T-helper 2 cell treated with Interferon-gamma antibody and Interleukin-4, amounts not matched to agents 100 ng/mL and 5 ng/mL, for 36 hours (primary cell): ENCODE results near the gene GPA33. TPM values are rescaled to one million over a fixed set of nuclear protein-coding genes. Genes with fewer than 3 reads are reported as not detected.

ENCODE experiments used
- intact Hi-C: fragments of 100-400 bp; cut with micrococcal nuclease; formaldehyde crosslinking; loops from one replicate; pipeline ENCODE4 v1.15.1; 2023
- total RNA-seq: library from RNA; stranded (reverse); gene quantifications from 2 replicates; pipeline ENCODE4 v1.2.3, GENCODE V29; 2022

Gene GPA33, protein sequence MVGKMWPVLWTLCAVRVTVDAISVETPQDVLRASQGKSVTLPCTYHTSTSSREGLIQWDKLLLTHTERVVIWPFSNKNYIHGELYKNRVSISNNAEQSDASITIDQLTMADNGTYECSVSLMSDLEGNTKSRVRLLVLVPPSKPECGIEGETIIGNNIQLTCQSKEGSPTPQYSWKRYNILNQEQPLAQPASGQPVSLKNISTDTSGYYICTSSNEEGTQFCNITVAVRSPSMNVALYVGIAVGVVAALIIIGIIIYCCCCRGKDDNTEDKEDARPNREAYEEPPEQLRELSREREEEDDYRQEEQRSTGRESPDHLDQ
- total RNA-seq: 3.8 and 3.9 TPM in 2 replicates

GRCh38 chr1:167090314-167090942, at the start of gene GPA33:
Gene GPA33, minus strand, starts transcription at chr1:167090377. Its CDS starts 90 bp downstream, at chr1:167090287.
- intact Hi-C loops: no loop called here

DNA sequence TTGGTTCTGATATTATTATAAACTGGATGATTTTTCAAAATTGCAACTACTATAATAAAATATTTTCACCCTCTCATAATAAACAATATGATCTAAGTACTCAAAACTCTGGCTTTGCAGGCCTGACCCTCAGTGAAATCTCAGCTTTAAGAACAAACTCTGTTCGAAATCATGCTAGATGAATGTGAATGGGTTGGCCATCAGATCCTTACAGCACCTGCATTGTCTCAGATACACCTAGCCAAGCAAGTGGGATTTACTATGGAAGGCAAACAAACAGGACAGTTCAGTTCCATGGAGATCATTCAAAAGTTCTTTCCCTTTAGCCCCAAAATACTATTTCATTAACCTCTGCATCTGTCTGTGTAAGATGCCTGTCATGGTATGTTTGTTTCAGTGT, 48.5 kb upstream of the GPA33 start:
- intact Hi-C loops: no loop called here

GRCh38 chr1:167137793-167138510, 47.8 kb upstream of the GPA33 start:
- intact Hi-C loops: no loop called here

DNA sequence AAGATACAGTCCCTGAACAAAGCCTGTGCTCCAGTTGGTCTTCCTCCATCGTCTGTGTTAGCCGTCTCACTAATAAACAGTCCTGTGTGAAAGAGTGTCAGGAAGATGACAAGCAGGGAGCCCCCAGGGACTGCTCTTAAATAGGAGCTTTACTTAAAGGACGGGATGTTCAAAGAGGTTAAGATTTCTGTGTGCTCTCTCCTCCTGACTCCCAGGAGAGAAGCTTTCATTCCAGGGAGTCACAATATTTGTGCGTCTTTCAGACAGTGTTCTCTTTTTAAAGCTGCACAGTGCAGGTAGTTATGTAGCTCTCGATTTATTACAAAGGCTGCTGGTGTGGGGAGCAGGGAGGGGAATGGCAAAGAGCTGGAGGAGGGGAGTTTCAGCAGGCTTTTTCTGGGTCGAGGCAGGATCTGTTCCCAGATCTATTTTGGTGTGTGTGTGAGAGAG, 47.2 kb upstream of the GPA33 start:
- intact Hi-C loops: no loop called here

DNA sequence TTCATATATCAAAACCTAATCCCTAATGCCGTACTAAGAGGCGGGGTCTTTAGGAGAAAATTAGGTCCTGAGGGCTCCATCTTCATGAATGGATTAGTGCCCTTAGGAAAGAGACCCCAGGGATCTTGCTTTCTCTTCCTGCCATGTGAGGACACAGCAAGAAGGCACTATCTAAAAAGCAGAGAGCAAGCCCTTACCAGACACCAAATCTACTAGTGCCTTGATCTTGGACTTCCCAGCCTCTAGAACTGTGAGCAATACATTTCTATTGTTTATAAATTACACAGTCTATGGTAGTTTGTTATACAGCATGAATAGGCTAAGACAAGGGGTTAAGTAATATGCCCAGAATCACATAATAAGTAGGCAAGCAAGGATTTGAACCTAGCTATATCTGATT, 46.6 kb upstream of the GPA33 start:
- intact Hi-C loops: no loop called here

DNA sequence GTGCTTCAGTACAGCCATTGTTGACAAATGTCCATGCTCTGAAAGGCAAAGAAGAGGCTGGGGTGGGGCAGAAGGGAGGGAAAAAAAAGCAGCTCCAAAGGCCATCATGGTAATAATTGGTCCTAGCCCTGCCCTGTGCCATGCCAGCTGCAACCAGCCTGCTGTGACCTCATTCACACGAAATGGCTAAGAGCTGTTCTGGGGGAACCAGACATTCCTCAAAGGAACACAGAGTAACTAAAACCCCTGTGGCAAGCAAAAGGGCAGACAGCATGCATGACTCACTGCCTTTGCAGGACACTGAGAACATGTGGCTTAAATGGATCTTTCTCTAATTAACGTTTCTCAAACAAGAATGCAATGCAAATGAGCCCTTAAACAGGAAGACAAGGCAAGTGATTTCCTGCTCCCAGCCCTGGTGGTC, 46.0 kb upstream of the GPA33 start:
- intact Hi-C loops: no loop called here

DNA sequence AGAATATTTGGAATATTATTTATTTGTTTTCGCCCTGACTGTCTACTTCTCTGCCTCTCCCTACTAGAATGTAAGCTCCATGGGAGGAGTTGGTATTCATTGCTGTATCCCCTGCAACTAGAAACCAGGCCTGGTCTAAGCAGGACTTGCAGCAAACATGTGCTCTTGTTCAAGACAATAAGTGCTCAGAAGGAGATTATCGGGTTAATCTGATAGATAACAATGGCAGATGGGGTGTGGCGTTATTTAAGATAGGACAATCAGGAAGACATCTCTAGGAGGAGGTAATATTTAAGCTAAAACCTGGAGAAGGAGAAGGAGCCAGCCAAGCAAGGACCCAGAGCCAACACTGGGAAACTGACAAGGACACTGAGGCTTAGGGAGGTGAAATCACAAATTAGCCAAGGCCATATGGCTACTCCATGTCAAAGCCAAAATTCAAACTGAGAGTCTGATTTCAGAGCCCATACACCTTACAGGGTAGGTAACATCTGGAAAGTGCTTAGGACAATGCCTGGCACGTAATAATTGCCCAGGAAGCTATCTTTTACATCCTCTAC, 45.2 kb upstream of the GPA33 start:
- intact Hi-C loops: no loop called here

DNA sequence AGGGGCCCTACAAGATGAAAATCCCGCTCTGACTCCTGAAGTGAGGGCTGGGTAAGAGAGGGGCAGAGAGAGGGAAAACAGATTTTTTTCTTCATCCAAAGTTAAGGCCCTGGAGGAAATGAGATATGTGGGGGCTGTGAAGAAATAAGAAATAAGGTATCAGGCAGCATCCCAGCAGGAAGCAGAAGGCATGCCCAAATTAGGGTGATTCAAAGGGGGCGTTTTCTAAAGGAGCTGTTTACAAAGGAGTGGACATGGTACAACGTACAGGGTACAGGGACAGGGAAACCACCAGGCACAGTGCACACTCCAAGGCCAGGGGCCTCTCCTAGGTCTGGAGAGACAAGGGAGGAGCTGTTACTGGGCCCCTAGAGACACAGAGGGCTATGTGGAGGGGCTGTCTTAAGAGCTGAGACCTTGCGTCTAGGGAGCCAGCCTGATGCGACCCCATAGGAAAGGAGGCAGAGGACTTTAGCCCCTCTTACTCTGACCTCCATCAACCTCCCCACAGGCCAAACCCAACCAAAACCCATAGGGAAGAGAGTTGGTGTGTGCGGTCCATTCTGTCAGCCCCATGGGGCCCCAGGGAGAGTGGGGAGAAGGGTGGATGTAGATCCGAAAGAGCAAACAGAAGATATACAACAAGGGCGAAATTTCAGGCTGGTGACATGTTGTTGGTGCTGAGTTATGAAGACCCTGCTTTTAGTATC, 42.3 kb upstream of the GPA33 start:
- intact Hi-C loops: no loop called here

GRCh38 chr1:167130829-167131510, 40.8 kb upstream of the GPA33 start:
- intact Hi-C loops: no loop called here

DNA sequence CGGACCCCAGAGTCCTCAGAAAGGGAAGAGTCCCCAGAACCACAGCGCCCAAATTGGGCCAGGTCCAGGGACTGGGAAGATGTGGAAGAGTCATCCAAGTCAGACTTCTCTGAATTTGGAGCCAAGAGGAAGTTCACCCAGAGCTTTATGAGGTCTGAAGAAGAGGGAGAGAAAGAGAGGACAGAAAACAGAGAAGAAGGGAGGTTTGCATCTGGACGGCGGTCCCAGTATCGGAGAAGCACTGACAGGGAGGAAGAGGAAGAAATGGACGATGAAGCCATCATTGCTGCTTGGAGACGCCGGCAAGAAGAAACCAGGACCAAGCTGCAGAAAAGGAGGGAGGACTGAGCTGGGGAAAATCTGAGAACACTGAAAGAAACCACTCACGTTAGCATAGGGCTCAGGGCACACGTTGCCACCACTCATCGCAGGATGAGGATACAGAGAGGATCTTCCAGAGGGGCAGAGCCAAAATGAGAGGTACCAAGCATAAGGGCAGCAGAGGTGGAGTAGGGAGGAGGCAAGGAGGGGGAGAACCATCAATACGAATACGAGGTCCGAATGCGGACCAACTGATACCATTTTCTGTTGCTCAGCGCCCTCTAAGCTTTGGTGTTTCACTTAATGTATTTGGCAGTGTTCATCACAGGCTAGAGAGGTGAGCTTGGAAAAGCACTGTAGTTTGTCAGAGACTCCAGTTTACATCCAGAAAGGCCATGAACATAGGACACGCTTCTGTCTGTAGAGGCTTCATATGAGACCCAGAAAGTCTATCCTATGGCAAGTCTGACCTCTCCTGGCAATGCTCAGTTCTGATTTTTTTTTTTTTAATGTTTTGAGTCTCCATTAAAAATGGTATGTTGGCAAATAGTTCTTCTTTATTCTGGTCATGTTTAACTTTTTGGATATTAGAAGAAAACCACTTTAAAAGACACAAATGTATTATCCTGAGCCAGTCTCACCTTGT, 38.4 kb upstream of the GPA33 start:
- intact Hi-C loops: no loop called here

- intact Hi-C loops: no loop called here
Observed at GRCh38 chr1:167127661-167128060, 37.5 kb upstream of the GPA33 start.

DNA sequence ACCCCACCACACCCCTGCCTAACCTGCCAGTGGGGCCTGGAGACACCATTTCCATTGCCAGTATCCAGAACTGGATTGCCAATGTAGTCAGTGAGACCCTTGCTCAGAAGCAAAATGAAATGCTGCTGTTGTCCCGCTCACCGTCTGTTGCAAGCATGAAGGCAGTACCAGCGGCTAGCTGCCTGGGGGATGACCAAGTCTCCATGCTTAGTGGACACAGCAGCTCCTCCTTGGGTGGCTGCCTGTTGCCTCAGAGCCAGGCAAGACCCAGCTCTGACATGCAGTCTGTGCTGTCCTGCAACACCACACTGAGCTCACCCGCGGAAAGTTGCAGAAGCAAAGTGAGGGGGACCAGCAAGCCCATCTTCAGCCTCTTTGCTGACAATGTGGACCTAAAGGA, 37.1 kb upstream of the GPA33 start:
- intact Hi-C loops: no loop called here

GRCh38 chr1:167126811-167127210, 36.6 kb upstream of the GPA33 start:
- intact Hi-C loops: no loop called here

GRCh38 chr1:167126317-167126716, 36.1 kb upstream of the GPA33 start:
- intact Hi-C loops: no loop called here

DNA sequence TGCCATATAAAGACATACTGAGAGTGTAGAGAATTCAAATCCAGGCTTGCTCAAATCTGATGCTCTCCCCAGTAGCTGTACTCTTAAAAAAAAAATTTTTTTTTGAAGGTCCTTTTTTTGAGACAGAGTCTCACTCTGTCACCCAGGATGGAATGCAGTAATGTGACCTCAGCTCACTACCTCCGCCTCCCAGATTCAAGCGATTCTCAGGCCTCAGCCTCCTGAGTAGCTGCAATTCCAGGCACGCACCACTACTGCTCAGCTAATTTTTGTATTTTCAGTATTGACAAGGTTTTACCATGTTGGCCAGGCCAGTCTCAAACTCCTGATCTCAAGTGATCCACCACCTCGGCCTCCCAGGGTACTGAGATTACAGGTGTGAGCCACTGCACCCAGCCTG, 32.4 kb upstream of the GPA33 start:
- intact Hi-C loops: loop anchor here (5.0 kb wide), 2 partner anchors 210 to 320 kb away; no protein-coding TSS in a partner anchor

DNA sequence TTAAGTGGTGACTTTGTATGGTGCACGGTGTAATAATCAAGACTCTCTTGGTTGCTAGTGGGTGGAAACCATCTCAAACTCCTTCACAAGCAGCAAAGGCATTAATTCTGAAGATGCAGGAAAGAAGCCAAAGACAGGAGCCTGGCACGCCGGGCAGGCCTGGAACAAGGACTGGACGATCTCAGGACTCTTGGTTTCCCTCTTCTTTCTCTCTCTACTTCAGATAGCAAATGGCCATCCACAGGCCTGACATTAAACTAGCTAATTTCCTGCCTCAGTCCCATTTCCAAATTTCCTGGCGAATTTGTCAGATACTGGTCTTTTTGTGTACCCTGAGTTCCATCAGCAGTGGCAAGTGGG, 31.9 kb upstream of the GPA33 start:
- intact Hi-C loops: loop anchor here (5.0 kb wide), 2 partner anchors 210 to 320 kb away; no protein-coding TSS in a partner anchor

DNA sequence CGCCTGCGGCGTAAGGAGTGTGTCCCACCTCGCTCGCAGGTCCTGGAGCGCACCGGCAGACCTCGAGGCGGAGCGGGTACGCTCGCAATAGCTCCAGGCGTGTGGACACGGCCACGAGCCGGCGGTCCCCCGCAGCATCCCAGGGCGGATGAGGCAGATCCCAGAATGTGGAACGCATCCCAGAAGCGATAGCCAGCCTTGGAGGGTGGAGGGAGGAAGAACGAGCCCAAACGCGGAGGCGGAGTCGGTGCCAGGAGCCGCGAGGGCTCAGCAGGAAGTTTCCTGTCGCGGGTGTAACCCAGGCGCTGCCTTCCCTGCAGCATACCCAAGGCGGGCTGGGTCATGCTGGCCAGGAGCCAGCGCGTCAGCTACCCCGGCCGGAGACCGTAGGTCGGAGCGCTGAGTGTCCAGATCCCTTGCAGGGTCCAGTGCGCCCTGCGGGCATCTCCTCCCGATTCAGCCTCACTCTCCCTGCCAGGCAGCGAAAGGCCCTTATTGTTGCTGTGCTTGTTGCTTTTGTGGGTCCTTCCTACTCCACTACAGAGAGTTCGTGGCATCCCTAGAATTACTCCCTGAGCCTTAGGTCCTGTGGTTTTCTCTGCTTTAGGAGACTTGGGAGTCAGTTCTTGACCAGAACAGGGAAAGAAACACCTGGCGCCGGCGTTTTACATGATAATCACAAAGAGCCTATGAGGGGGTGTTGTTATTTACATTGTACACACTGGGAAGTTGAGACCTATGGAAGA, 31.4 kb upstream of the GPA33 start:
- intact Hi-C loops: loop anchor here (5.0 kb wide), 2 partner anchors 209 to 321 kb away; no protein-coding TSS in a partner anchor

DNA sequence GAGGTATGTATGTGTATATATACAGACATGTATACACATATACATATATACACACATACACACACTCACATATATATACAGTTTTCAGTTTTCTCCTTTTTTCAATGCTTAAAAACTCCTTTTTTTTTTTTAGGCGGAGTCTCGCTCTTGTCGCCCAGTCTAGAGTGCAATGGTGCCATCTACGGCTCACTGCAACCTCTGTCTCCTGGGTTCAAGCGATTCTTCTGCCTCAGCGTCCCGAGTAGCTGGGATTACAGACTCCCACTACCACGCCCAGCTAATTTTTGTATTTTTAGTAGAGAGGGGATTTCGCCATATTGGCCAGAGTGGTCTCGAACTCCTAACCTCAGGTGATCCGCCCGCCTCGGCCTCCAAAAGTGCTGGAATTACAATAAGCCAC, 30.7 kb upstream of the GPA33 start:
- intact Hi-C loops: loop anchor here (5.0 kb wide), 2 partner anchors 209 to 321 kb away; no protein-coding TSS in a partner anchor

DNA sequence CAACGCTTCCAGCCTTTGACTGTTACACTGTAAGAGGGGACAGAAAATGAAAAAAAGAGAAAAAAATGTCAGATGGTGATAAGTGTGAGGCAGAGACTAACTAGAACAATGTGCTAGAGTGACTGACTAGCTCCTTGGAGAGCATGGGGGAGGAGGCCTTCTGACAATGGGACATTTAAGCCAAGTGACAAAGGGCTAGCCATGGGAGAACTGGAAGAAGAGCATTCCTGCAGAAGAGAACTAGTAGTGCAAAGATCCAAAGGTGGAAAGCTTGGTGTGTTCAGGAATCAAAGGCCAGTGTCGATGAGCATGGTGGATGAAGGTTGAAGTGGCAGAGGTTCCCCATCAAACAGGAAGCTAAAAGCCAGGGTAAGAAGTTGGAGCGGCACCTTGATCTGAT, 29.5 kb upstream of the GPA33 start:
- intact Hi-C loops: loop anchor here (5.0 kb wide), 3 partner anchors 37 to 323 kb away; no protein-coding TSS in a partner anchor
